DOHH2 (cell line): Measurements from ENCODE around the gene STK36.

ENCODE experiments used
- H3F3A ChIP-seq: fragments of 200-600 bp; sonication (generic), shearing (Covaris generic); 2 replicates; pipeline ENCODE4 v1.6.0; 2016; ENCODE audit warnings: antibody characterized with exemption, mild to moderate bottlenecking; ENCODE audit not compliant: control insufficient read depth, insufficient read depth
- H3K27ac ChIP-seq: fragments of 200-600 bp; sonication (generic); 2 replicates; pipeline ENCODE4 v1.5.1; 2014; ENCODE audit warnings: low read depth, mild to moderate bottlenecking, low read length, moderate library complexity
- H3K27me3 ChIP-seq: fragments of 200-600 bp; sonication (generic); 2 replicates; pipeline ENCODE4 v1.6.1; 2014; ENCODE audit warnings: mild to moderate bottlenecking, low read length, mixed read lengths; ENCODE audit not compliant: control insufficient read depth
- H3K36me3 ChIP-seq: fragments of 200-600 bp; sonication (generic); 2 replicates; pipeline ENCODE4 v1.6.1; 2014; ENCODE audit warnings: mild to moderate bottlenecking, low read length, moderate library complexity, mixed read lengths; ENCODE audit not compliant: control insufficient read depth
- H3K4me1 ChIP-seq: fragments of 200-600 bp; sonication (generic); 2 replicates; pipeline ENCODE4 v1.6.1; 2014; ENCODE audit warnings: mild to moderate bottlenecking, low read length, mixed read lengths; ENCODE audit not compliant: control insufficient read depth
- H3K4me2 ChIP-seq: fragments of 200-600 bp; sonication (generic); 2 replicates; pipeline ENCODE4 v1.6.0; 2014; ENCODE audit warnings: mild to moderate bottlenecking, low read length, moderate library complexity
- H3K4me3 ChIP-seq: fragments of 200-600 bp; sonication (generic); 2 replicates; pipeline ENCODE4 v1.5.1; 2014; ENCODE audit warnings: mild to moderate bottlenecking, low read length, mixed read lengths
- H3K79me2 ChIP-seq: fragments of 200-600 bp; sonication (generic); 2 replicates; pipeline ENCODE4 v1.6.1; 2014; ENCODE audit warnings: mild to moderate bottlenecking, low read length, mixed read lengths; ENCODE audit not compliant: control insufficient read depth
- H3K9me2 ChIP-seq: fragments of 200-600 bp; sonication (generic); replicated peaks from 2 replicates; pipeline ENCODE4 v1.6.1; 2014; ENCODE audit warnings: mild to moderate bottlenecking, low read length, mixed read lengths; ENCODE audit not compliant: control insufficient read depth
- H3K9me3 ChIP-seq: fragments of 200-600 bp; sonication (generic); 2 replicates; pipeline ENCODE4 v1.6.1; 2014; ENCODE audit warnings: antibody characterized with exemption, low read length, mixed read lengths; ENCODE audit not compliant: control insufficient read depth, insufficient read depth
- H4K20me1 ChIP-seq: fragments of 200-600 bp; sonication (generic); 2 replicates; pipeline ENCODE4 v1.6.0; 2014; ENCODE audit warnings: low read depth, mild to moderate bottlenecking, antibody characterized with exemption, low read length, moderate library complexity; ENCODE audit not compliant: control insufficient read depth, insufficient read depth
- EZH2phosphoT487 ChIP-seq: fragments of 200-600 bp; sonication (generic); IDR thresholded peaks from 2 replicates; pipeline ENCODE4 v1.6.1; 2017; ENCODE audit warnings: borderline replicate concordance, mild to moderate bottlenecking, antibody characterized with exemption, low read length, moderate library complexity, mixed read lengths
- TF ChIP-seq, protein P1 (sequence below): fragments of 200-600 bp; sonication (generic); IDR thresholded peaks from one replicate; pipeline ENCODE4 v1.5.1; 2014; ENCODE audit warnings: antibody characterized with exemption, mild to moderate bottlenecking, low read depth, low read length; ENCODE audit not compliant: poor library complexity, severe bottlenecking

The STK36 gene

DNA sequence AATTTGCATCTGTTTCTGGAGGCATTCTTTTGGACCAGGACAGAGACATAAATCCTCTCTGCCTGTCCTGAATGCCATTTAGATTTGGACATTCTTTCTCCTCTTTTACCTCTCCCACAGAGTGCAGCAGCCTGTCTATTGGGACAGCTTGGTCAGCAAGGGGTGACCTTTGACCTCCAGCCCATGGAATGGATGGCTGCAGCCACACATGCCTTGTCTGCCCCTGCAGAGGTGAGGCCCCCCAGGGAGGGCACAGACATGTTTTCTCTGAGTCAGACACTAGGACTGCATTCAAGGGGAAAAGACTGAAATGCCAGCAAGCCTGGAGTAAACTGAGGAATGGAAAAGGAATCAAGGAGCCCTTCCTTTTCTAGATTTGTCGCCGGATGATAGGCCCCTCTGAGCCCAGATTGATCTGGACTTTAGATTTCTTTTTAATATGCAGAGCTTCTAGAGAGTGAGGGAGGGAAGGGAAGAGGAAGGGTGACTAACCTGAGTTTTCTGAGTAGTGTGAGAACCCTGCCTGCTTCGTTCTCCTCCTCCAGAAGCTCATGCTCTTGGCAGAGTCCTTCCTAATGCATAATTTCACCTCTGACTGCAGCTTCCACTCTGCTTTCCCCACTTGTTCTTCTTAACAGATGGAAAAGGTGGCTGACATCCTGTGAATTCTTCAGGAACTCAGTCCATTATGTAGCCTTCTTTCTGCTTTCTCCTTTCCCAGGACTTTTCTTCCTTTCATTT is 22.7 kb downstream of the STK36 start:
- H3K9me3 ChIP-seq, result no peaks in the 10 kb centered on the region
- no peak overlapping the region for H3K4me2 ChIP-seq
- H3K4me3 ChIP-seq, result no peak overlapping the region
- H3K36me3 ChIP-seq, result peaks cover 3% of the 10 kb centered on the region; the same call in 1 of the 2 replicates
- H3K27ac ChIP-seq, result no peak overlapping the region
- no peaks in the 10 kb centered on the region for H4K20me1 ChIP-seq
- H3K9me2 ChIP-seq, result no peaks in the 10 kb centered on the region
- TF ChIP-seq EZH2phosphoT487, result no peak
- TF ChIP-seq, protein P1, sequence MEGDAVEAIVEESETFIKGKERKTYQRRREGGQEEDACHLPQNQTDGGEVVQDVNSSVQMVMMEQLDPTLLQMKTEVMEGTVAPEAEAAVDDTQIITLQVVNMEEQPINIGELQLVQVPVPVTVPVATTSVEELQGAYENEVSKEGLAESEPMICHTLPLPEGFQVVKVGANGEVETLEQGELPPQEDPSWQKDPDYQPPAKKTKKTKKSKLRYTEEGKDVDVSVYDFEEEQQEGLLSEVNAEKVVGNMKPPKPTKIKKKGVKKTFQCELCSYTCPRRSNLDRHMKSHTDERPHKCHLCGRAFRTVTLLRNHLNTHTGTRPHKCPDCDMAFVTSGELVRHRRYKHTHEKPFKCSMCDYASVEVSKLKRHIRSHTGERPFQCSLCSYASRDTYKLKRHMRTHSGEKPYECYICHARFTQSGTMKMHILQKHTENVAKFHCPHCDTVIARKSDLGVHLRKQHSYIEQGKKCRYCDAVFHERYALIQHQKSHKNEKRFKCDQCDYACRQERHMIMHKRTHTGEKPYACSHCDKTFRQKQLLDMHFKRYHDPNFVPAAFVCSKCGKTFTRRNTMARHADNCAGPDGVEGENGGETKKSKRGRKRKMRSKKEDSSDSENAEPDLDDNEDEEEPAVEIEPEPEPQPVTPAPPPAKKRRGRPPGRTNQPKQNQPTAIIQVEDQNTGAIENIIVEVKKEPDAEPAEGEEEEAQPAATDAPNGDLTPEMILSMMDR, result no peak
- H3K4me1 ChIP-seq, result no peaks in the 10 kb centered on the region
- H3K27me3 ChIP-seq, result no peaks in the 10 kb centered on the region
- no peaks in the 10 kb centered on the region for H3K79me2 ChIP-seq
- H3F3A ChIP-seq, result no peaks in the 10 kb centered on the region

DNA sequence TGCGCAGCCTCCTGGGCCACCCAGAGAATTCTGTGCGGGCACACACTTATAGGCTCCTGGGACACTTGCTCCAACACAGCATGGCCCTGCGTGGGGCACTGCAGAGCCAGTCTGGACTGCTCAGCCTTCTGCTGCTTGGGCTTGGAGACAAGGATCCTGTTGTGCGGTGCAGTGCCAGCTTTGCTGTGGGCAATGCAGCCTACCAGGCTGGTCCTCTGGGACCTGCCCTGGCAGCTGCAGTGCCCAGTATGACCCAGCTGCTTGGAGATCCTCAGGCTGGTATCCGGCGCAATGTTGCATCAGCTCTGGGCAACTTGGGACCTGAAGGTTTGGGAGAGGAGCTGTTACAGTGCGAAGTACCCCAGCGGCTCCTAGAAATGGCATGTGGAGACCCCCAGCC is 27.0 kb downstream of the STK36 start:
- no peaks in the 10 kb centered on the region for H3K27me3 ChIP-seq
- H4K20me1 ChIP-seq, result no peaks in the 10 kb centered on the region
- H3K4me3 ChIP-seq, result no peak overlapping the region
- no peaks in the 10 kb centered on the region for H3F3A ChIP-seq
- TF ChIP-seq, protein P1, result no peak
- no peak for TF ChIP-seq EZH2phosphoT487
- H3K9me3 ChIP-seq, result no peaks in the 10 kb centered on the region
- no peaks in the 10 kb centered on the region for H3K9me2 ChIP-seq
- H3K4me2 ChIP-seq, result no peak overlapping the region
- no peaks in the 10 kb centered on the region for H3K79me2 ChIP-seq
- no peak overlapping the region for H3K27ac ChIP-seq
- H3K36me3 ChIP-seq, result no peaks in the 10 kb centered on the region
- H3K4me1 ChIP-seq, result no peaks in the 10 kb centered on the region

DNA sequence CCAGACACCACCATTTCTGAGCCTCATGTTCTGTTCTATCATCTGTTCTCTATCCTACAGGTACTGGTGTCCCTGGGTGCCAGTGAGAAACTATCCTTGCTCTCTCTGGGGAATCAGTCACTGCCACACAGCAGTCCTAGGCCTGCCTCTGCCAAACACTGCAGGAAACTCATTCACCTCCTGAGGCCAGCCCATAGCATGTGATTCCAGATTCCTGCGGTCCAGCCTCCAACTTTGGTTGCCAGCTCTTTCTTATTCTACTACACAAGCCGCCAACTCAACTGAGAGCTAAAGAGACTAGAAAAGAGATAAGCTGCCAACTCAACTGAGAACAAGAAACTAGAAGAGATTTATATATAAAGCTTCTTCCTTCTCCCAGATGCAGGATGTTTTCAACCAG is 29.9 kb downstream of the STK36 start:
- Histone ChIP-seq H4K20me1 (no peaks in the 10 kb centered on the region), H3K9me2 (no peaks in the 10 kb centered on the region), H3K36me3 (no peaks in the 10 kb centered on the region), H3K27ac (no peak overlapping the region), H3K4me3 (no peak overlapping the region), H3F3A (no peaks in the 10 kb centered on the region), H3K9me3 (no peaks in the 10 kb centered on the region), H3K4me2 (no peak overlapping the region), H3K79me2 (no peaks in the 10 kb centered on the region), H3K4me1 (no peaks in the 10 kb centered on the region), H3K27me3 (no peaks in the 10 kb centered on the region)
- no peak for TF ChIP-seq EZH2phosphoT487
- TF ChIP-seq, protein P1, result no peak
